Vagina (tissue), 2 donors: ENCODE results near the gene SLC5A3. TPM values are rescaled to one million over a fixed set of nuclear protein-coding genes. Genes with fewer than 3 reads are reported as not detected.

ENCODE experiments used
- DNase-seq, 2 donors: peaks; one replicate each; pipeline ENCODE4 v3.0.0-alpha.2; 2017; ENCODE audit errors: extremely low spot score in 2 of 2
- H3K27ac ChIP-seq: fragments of 200-600 bp; sonication (generic); one replicate; pipeline ENCODE4 v1.5.1; 2019
- H3K27me3 ChIP-seq: fragments of 200-600 bp; sonication (generic); one replicate; pipeline ENCODE4 v1.5.1; 2019
- H3K36me3 ChIP-seq, 2 donors: fragments of 200-600 bp; sonication (generic); one replicate each; pipeline ENCODE4 v1.5.1; 2017 to 2019
- H3K4me1 ChIP-seq: fragments of 200-600 bp; sonication (generic); one replicate; pipeline ENCODE4 v1.5.1; 2019
- H3K4me3 ChIP-seq, 2 donors: fragments of 200-600 bp; sonication (generic); 1 replicate in 1 of 2; 2 replicates in 1 of 2; pipeline ENCODE4 v1.5.1; 2016 to 2019
- H3K9me3 ChIP-seq: fragments of 200-600 bp; sonication (generic); one replicate; pipeline ENCODE4 v1.5.1; 2019
- POLR2A ChIP-seq, 2 donors: fragments of 450-650 bp; IDR thresholded peaks; one replicate each; pipeline ENCODE4 v1.6.1; 2017; ENCODE audit warnings: antibody characterized with exemption in 2 of 2, mild to moderate bottlenecking in 2 of 2, moderate library complexity in 2 of 2
- POLR2AphosphoS5 ChIP-seq, 2 donors: sonication (generic); formaldehyde crosslinking; IDR thresholded peaks; one replicate each; pipeline ENCODE4 v1.9.0; 2017; ENCODE audit warnings: antibody characterized with exemption in 2 of 2, mild to moderate bottlenecking in 2 of 2, low read depth in 1 of 2; ENCODE audit not compliant: insufficient read depth in 1 of 2
- intact Hi-C: fragments of 100-400 bp; cut with DNase I; formaldehyde crosslinking; loops from one replicate; pipeline ENCODE4 v1.15.1; 2023
- total RNA-seq: library from RNA; depleted of rRNA; stranded (reverse); fragments of >200 nt; gene quantifications from one replicate; pipeline ENCODE4 v1.2.3, GENCODE V29; 2016
- TF ChIP-seq, protein P1 (sequence below), 3 experiments: fragments of 450-650 bp in 2 of 3; fragments of 200-600 bp in 1 of 3; sonication (generic) in 1 of 3; IDR thresholded peaks; one replicate each; pipeline ENCODE4 v1.5.1; 2017 to 2019; ENCODE audit warnings: antibody characterized with exemption in 3 of 3, mild to moderate bottlenecking in 2 of 3, moderate library complexity in 2 of 3

SLC5A3 gene
- total RNA-seq, result 17.9 TPM

DNA sequence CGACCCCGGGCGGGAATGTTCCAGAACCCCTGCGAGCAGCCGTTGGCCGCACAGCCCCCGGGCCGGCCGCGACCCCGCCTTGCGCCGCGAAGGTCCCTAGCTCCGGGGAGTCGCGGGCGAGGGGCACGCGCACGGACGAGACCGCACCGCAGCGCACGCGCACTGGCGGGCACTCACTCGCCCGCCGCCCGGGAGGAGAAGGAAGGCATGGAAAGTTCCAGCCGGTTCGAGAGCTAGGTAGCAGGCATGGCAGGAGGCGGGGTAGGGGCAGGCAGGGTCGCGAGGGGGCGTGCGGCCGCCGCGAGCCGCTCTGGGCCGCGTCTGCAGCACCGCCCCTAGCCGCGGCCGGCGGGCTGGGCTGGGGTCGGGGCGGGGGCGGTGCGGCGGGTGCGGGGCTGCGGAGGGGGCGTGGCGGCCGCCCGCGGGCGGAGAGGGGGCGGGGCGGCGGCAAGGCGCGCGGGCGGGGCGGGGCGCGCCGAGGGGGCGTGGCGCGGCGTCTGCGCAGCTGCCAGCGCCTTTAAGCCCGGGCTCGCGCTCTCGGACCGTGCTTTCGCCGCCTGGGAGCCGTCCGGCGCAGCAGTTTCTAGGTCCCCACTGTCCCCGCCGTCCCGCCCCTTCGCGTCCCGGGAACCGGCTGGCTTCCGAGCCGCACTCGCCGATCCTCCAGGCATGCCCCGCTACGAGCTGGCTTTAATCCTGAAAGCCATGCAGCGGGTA is at the start of gene SLC5A3, which contains the start of gene MRPS6:
SLC5A3 (plus strand) TSS at position 547 of the 717 bp plus-strand sequence. CDS start 21,621 bp downstream, outside the sequence.
MRPS6 (plus strand) TSS at position 547 of the 717 bp plus-strand sequence; CDS start at position 670, 123 bp downstream.
- Histone ChIP-seq H3K4me3 (peak within 1 kb of the TSS; percentile 69 to 89), H3K27ac (peak within 1 kb of the TSS; percentile 97), H3K36me3 (no peaks in the 10 kb centered on the region), H3K9me3 (no peaks in the 10 kb centered on the region), H3K27me3 (no peaks in the 10 kb centered on the region), H3K4me1 (peaks cover 37% of the 10 kb centered on the region)
- TF ChIP-seq, protein P1, sequence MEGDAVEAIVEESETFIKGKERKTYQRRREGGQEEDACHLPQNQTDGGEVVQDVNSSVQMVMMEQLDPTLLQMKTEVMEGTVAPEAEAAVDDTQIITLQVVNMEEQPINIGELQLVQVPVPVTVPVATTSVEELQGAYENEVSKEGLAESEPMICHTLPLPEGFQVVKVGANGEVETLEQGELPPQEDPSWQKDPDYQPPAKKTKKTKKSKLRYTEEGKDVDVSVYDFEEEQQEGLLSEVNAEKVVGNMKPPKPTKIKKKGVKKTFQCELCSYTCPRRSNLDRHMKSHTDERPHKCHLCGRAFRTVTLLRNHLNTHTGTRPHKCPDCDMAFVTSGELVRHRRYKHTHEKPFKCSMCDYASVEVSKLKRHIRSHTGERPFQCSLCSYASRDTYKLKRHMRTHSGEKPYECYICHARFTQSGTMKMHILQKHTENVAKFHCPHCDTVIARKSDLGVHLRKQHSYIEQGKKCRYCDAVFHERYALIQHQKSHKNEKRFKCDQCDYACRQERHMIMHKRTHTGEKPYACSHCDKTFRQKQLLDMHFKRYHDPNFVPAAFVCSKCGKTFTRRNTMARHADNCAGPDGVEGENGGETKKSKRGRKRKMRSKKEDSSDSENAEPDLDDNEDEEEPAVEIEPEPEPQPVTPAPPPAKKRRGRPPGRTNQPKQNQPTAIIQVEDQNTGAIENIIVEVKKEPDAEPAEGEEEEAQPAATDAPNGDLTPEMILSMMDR (IDR thresholded peaks at IDR 0.05), result peak in 1 of 3 experiments; percentile 7
- TF ChIP-seq POLR2A (IDR thresholded peaks at IDR 0.05) (peak in 1 of 2 donors; percentile 92), POLR2AphosphoS5 (IDR thresholded peaks at IDR 0.05; ENCODE audit: insufficient read depth in 1 of 2, low read depth in 1 of 2) (peak in 1 of 2 donors; percentile 88)
- DNase-seq, result no peak
- intact Hi-C loops, result loop anchor here (10.0 kb wide), 1 partner anchor 128 kb away; no protein-coding TSS in a partner anchor

DNA sequence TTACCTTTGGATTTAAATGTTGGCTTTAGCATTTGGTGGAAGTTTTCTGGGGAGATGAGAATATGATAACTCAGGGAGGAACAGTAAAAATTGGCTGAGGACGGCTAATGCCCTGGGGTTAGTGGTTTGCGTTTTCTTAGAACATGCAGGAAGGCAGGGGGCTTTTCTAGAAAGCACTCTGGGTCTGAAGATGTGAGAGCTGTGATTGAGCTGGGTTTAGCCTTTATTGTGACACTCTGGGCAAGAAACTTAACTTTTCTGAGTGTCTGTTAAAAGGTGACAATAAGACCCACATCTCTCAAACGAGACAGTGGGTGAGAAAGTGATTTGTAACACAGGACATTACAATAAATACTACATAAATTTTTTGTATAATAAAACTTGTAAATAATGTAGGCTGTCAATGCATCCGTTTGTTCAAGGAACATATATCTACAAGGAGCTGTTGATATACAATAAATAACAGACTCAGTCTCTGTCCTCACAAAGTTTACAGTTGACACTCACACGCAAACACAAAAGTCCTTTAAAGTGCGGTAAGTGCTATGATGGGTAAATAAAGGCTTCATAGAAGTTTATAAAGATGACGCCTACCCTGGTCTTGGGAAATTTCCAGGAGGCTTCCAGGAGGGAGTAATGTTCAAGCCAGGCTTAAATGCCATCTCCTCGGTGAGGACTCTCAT is 49.5 kb upstream of the SLC5A3 start:
- Histone ChIP-seq H3K4me1 (no peaks in the 10 kb centered on the region), H3K4me3 (no peak overlapping the region), H3K27ac (no peak overlapping the region), H3K9me3 (no peaks in the 10 kb centered on the region), H3K27me3 (no peaks in the 10 kb centered on the region), H3K36me3 (no peaks in the 10 kb centered on the region)
- DNase-seq, result no peak
- TF ChIP-seq POLR2AphosphoS5 (IDR thresholded peaks at IDR 0.05; ENCODE audit: insufficient read depth in 1 of 2, low read depth in 1 of 2) (no peak), POLR2A (IDR thresholded peaks at IDR 0.05) (no peak)
- TF ChIP-seq, protein P1 (IDR thresholded peaks at IDR 0.05), result no peak
- intact Hi-C loops, result no loop called here

DNA sequence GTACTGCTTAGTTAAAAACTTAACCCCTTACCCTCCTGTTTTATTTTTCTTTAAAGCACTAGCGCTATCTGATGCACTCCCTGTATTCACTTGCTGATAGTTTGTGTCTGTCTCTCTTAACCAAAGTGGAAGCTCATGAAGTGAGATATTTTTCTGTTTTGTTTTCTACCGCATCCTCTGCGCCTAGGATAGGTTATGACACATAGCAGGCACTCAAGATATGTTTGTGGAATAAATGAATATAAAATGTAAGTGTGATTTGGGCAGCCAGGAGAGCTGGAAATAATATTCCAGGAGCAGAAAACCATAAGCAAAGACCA is 49.0 kb upstream of the SLC5A3 start:
- H3K27ac ChIP-seq, result no peak overlapping the region
- no peaks in the 10 kb centered on the region for H3K9me3 ChIP-seq
- no peaks in the 10 kb centered on the region for H3K27me3 ChIP-seq
- DNase-seq, result no peak
- no peak for TF ChIP-seq POLR2A (IDR thresholded peaks at IDR 0.05)
- TF ChIP-seq, protein P1 (IDR thresholded peaks at IDR 0.05), result no peak
- no peak for TF ChIP-seq POLR2AphosphoS5 (IDR thresholded peaks at IDR 0.05; ENCODE audit: insufficient read depth in 1 of 2, low read depth in 1 of 2)
- intact Hi-C loops, result no loop called here
- H3K36me3 ChIP-seq, result no peaks in the 10 kb centered on the region
- H3K4me1 ChIP-seq, result no peaks in the 10 kb centered on the region
- no peak overlapping the region for H3K4me3 ChIP-seq

DNA sequence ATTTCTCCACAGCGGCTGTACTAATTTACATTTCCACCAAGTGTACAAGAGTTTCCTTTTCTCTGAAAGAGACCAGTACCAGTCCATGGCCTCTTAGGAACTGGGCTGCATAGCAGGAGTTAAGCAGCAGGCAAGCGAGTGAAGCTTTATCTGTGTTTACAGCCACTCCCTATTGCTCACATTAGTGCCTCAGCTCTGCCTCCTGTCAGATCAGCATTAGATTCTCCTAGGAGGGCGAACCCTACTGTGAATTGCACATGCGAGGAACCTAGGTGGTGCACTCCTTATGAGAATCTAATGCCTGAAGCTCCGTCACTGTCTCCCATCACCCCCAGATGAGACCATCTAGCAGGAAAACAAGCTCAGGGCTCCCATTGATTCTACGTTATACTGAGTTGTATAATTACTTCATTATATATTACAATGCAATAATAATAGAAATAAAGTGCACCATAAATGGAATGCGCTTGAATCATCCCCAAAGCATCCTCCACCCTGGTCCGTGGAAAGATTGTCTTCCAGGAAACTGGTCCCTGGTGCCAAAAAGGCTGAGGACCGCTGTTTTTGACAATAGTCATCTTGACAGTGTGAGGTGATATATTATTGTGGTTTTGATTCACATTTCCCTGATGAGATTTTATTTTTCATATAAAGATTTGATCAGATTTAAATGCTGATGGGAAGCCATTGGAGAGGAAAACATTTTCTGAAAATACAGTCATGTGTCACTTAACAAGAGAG is 45.5 kb upstream of the SLC5A3 start:
- TF ChIP-seq, protein P1 (IDR thresholded peaks at IDR 0.05), result no peak
- TF ChIP-seq POLR2A (IDR thresholded peaks at IDR 0.05) (no peak), POLR2AphosphoS5 (IDR thresholded peaks at IDR 0.05; ENCODE audit: insufficient read depth in 1 of 2, low read depth in 1 of 2) (no peak)
- intact Hi-C loops, result no loop called here
- Histone ChIP-seq H3K4me1 (no peaks in the 10 kb centered on the region), H3K27me3 (no peaks in the 10 kb centered on the region), H3K27ac (no peak overlapping the region), H3K4me3 (no peak overlapping the region), H3K9me3 (no peaks in the 10 kb centered on the region), H3K36me3 (no peaks in the 10 kb centered on the region)
- no peak for DNase-seq
